BLaER1 (cell line): ENCODE results near the gene RNF214.

ENCODE experiments used
- H3K27ac ChIP-seq: shearing (Covaris generic); formaldehyde crosslinking; 2 replicates; pipeline ENCODE4 v1.8.1; 2022
- H3K27me3 ChIP-seq: shearing (Covaris generic); formaldehyde crosslinking; 2 replicates; pipeline ENCODE4 v1.8.1; 2022
- H3K36me3 ChIP-seq: shearing (Covaris generic); formaldehyde crosslinking; 2 replicates; pipeline ENCODE4 v1.8.1; 2022
- H3K4me1 ChIP-seq: shearing (Covaris generic); formaldehyde crosslinking; 2 replicates; pipeline ENCODE4 v1.8.1; 2022
- H3K4me2 ChIP-seq: shearing (Covaris generic); formaldehyde crosslinking; 2 replicates; pipeline ENCODE4 v1.8.1; 2022
- H3K4me3 ChIP-seq: shearing (Covaris generic); formaldehyde crosslinking; 2 replicates; pipeline ENCODE4 v1.8.1; 2022
- H3K9ac ChIP-seq: shearing (Covaris generic); formaldehyde crosslinking; 2 replicates; pipeline ENCODE4 v1.8.1; 2022
- H3K9me3 ChIP-seq: shearing (Covaris generic); formaldehyde crosslinking; 2 replicates; pipeline ENCODE4 v1.8.1; 2022
- H4K20me1 ChIP-seq: shearing (Covaris generic); formaldehyde crosslinking; 2 replicates; pipeline ENCODE4 v1.8.1; 2022
- Cebpa-rat ChIP-seq: shearing (Covaris generic); IDR thresholded peaks from 2 replicates; pipeline ENCODE4 v1.8.1; 2022

RNF214 gene

DNA sequence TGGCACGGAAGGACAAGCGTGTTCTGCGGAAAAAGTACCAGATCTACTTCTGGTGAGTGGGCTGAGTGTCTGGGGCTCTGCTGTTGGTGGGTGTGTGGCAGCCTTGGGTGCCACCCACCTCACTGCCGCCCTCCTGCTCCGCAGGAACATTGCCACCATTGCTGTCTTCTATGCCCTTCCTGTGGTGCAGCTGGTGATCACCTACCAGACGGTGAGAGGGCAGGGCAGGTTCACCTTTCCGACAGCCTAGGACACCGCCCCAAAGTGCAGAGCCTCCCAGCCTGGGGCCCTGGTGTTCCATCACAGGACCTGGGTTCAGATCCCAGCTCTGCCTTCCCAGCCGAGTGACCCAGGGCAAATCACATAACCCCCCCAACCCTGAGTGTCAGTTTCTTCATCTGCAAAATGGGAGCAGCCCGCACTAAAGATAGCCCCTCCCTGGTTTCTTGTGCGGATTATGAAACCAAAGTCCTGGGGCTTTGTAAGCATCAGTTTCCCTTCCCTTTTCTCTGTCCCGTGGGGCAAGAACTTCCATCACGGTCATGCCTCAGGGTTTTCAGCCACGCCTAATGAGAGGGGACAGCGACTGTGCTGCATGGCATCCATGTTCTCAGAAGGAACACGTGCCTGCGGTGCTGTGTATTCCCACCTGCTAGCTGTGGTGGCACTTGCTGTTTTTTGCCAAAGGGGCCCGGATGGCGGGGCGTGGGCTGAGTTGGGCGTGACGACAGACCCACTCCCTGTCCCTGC lies 43.1 kb upstream of the RNF214 start:
- peak overlapping the region; percentile 88 for H3K4me2 ChIP-seq
- peak overlapping the region; percentile 56 for H3K9ac ChIP-seq
- no peak for TF ChIP-seq Cebpa-rat
- no peaks in the 10 kb centered on the region for H4K20me1 ChIP-seq
- peaks cover 66% of the 10 kb centered on the region for H3K4me1 ChIP-seq
- H3K27ac ChIP-seq = peak overlapping the region; percentile 83
- no peak overlapping the region for H3K4me3 ChIP-seq
- no peaks in the 10 kb centered on the region for H3K27me3 ChIP-seq
- peaks cover 23% of the 10 kb centered on the region; the same call in 1 of the 2 replicates for H3K36me3 ChIP-seq
- H3K9me3 ChIP-seq = no peaks in the 10 kb centered on the region

- Histone ChIP-seq H3K27me3 (no peaks in the 10 kb centered on the region), H3K36me3 (peaks cover 23% of the 10 kb centered on the region; the same call in 1 of the 2 replicates), H4K20me1 (no peaks in the 10 kb centered on the region), H3K4me1 (peaks cover 67% of the 10 kb centered on the region), H3K4me2 (peak overlapping the region; percentile 88), H3K4me3 (no peak overlapping the region), H3K9ac (peak overlapping the region; percentile 56), H3K9me3 (no peaks in the 10 kb centered on the region), H3K27ac (peak overlapping the region; percentile 83)
- no peak for TF ChIP-seq Cebpa-rat
Observed at GRCh38 chr11:117189941-117190544, 42.4 kb upstream of the RNF214 start.

- Histone ChIP-seq H4K20me1 (no peaks in the 10 kb centered on the region), H3K27me3 (no peaks in the 10 kb centered on the region), H3K4me1 (peaks cover 62% of the 10 kb centered on the region), H3K27ac (no peak overlapping the region), H3K9me3 (no peaks in the 10 kb centered on the region), H3K36me3 (peaks cover 35% of the 10 kb centered on the region; the same call in 1 of the 2 replicates), H3K9ac (no peak overlapping the region), H3K4me3 (no peak overlapping the region), H3K4me2 (no peak overlapping the region)
- no peak for TF ChIP-seq Cebpa-rat
Observed at GRCh38 chr11:117191680-117192400, 40.6 kb upstream of the RNF214 start.

DNA sequence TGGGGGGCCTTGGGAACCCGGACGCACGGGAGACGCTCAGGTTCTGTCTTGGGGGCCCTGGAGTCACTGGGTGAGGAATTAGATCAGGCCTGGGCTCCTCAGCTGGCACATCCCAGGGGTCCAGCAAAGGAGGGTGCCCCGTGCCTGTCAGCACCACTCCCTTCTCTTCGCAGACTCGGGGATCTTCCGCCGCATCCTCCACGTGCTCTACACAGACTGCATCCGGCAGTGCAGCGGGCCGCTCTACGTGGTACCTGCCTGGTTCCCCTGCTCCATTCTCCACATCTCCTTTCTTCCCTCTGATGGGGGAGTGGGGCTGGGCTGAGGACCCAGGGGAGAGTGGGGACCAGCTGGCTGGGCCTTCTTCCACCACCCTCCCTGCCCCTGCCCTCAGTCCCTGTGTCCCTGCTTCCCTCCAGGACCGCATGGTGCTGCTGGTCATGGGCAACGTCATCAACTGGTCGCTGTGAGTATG lies 40.0 kb upstream of the RNF214 start:
- Histone ChIP-seq H4K20me1 (no peaks in the 10 kb centered on the region), H3K36me3 (peaks cover 39% of the 10 kb centered on the region; the same call in 1 of the 2 replicates), H3K4me2 (no peak overlapping the region), H3K9ac (no peak overlapping the region), H3K4me1 (peaks cover 56% of the 10 kb centered on the region), H3K27ac (peak overlapping the region; percentile 30; the same call in 1 of the 2 replicates), H3K4me3 (no peak overlapping the region), H3K9me3 (no peaks in the 10 kb centered on the region), H3K27me3 (no peaks in the 10 kb centered on the region)
- TF ChIP-seq Cebpa-rat = no peak

DNA sequence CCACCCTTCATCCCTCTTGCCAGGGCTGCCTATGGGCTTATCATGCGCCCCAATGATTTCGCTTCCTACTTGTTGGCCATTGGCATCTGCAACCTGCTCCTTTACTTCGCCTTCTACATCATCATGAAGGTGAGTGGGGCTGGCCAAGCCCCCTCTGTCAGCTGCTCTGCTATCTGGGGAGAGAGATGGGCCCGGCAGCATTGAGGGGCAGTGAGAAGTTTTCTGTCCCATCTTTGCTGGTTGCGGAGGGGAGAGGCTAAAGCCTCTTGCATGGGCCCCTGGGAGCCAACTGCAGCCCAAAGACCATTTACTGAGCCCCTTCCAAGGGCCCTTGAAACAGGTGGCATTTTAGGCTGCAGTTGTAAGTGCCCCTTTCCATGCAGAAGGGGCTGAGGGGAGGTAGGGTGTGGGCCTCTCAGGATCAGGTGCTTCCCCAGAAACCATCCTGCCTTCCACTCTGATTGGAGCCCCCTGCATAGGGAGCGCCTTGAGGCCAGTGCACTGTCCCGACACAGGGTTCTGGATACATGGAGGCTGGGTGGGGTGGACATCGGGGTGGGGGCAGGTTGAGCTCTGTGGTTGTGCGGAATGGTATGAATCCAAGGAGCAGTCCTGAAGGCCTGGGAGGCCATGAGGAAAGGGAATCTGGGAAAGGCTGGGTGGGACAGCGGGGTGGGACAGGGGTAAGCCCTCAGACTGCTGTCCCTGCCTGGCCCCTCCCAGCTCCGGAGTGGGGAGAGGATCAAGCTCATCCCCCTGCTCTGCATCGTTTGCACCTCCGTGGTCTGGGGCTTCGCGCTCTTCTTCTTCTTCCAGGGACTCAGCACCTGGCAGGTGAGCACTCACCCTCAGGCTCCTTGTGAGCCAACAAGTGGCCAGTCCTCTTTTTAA lies 39.1 kb upstream of the RNF214 start:
- Histone ChIP-seq H3K4me3 (no peak overlapping the region), H4K20me1 (no peaks in the 10 kb centered on the region), H3K36me3 (peaks cover 39% of the 10 kb centered on the region; the same call in 1 of the 2 replicates), H3K9ac (no peak overlapping the region), H3K9me3 (no peaks in the 10 kb centered on the region), H3K27me3 (no peaks in the 10 kb centered on the region), H3K4me1 (peaks cover 47% of the 10 kb centered on the region), H3K27ac (0 out of 2 replicates have a peak overlapping the region, but pooled peaks have one; percentile 30), H3K4me2 (no peak overlapping the region)
- TF ChIP-seq Cebpa-rat = no peak

DNA sequence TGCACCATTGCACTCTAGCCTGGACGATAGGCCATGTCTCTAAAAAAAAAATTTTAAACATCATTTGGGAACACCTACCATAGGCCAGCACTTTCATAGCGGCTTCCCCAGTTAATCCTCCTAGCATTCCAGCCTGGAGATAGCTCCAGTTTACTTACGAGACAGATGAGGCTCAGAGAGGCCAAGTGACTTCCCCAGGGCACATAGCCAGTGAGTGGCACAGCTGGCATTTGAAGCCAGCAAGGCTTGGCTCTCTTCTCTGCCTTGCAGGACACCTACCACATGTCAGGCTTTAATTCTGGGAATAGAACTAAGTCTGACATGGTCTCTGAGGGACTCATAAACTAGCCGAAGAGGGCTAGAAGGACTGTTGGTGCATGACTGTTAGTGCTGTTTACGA lies 38.2 kb upstream of the RNF214 start:
- Histone ChIP-seq H3K4me2 (no peak overlapping the region), H3K9me3 (no peaks in the 10 kb centered on the region), H4K20me1 (no peaks in the 10 kb centered on the region), H3K4me3 (no peak overlapping the region), H3K27ac (no peak overlapping the region), H3K4me1 (peaks cover 38% of the 10 kb centered on the region), H3K9ac (no peak overlapping the region), H3K36me3 (peaks cover 36% of the 10 kb centered on the region; the same call in 1 of the 2 replicates), H3K27me3 (no peaks in the 10 kb centered on the region)
- no peak for TF ChIP-seq Cebpa-rat

DNA sequence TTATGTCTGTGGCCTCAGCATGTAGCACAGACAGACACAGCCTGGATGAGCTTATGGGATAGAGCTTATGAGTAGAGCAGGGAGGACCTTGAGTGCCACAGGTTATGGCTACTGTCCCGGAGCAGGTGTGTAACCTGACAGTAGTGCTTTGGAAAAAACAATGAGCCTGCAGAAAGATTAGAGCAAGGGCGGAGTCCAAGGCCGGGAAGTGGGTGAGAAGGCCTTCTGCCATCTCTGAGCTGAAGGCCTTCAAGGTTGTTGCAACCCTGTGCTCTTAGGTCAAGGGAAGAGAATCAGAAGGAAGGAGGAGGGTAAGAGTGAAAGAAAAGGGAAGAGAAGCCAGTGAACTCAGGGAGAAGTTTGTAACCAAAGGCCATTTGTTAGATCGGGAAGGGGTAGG lies 37.2 kb upstream of the RNF214 start:
- H3K9ac ChIP-seq = no peak overlapping the region; the same call in 1 of the 2 replicates
- no peaks in the 10 kb centered on the region for H3K9me3 ChIP-seq
- no peak overlapping the region for H3K27ac ChIP-seq
- H3K36me3 ChIP-seq = peaks cover 36% of the 10 kb centered on the region; the same call in 1 of the 2 replicates
- no peaks in the 10 kb centered on the region for H3K27me3 ChIP-seq
- H3K4me1 ChIP-seq = peaks cover 28% of the 10 kb centered on the region
- peak overlapping the region; percentile 42 for H3K4me2 ChIP-seq
- TF ChIP-seq Cebpa-rat = no peak
- H4K20me1 ChIP-seq = no peaks in the 10 kb centered on the region
- H3K4me3 ChIP-seq = no peak overlapping the region

DNA sequence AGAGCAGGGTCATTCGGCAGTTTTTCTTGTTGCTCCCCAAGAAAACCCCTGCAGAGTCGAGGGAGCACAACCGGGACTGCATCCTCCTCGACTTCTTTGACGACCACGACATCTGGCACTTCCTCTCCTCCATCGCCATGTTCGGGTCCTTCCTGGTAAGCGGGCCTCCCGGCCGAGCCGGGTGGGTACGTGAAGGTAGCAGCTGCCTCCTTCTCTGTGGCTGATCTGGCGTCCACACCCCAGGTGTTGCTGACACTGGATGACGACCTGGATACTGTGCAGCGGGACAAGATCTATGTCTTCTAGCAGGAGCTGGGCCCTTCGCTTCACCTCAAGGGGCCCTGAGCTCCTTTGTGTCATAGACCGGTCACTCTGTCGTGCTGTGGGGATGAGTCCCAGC lies 36.7 kb upstream of the RNF214 start:
- no peaks in the 10 kb centered on the region for H4K20me1 ChIP-seq
- H3K9me3 ChIP-seq = no peaks in the 10 kb centered on the region
- no peak overlapping the region for H3K9ac ChIP-seq
- H3K4me3 ChIP-seq = no peak overlapping the region
- peaks cover 23% of the 10 kb centered on the region for H3K4me1 ChIP-seq
- H3K27ac ChIP-seq = 0 out of 2 replicates have a peak overlapping the region, but pooled peaks have one; percentile 6
- no peak for TF ChIP-seq Cebpa-rat
- H3K36me3 ChIP-seq = peaks cover 36% of the 10 kb centered on the region; the same call in 1 of the 2 replicates
- no peaks in the 10 kb centered on the region for H3K27me3 ChIP-seq
- peak overlapping the region; percentile 42 for H3K4me2 ChIP-seq

DNA sequence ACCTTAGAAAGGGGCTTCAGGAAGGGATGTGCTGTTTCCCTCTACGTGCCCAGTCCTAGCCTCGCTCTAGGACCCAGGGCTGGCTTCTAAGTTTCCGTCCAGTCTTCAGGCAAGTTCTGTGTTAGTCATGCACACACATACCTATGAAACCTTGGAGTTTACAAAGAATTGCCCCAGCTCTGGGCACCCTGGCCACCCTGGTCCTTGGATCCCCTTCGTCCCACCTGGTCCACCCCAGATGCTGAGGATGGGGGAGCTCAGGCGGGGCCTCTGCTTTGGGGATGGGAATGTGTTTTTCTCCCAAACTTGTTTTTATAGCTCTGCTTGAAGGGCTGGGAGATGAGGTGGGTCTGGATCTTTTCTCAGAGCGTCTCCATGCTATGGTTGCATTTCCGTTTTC lies 35.5 kb upstream of the RNF214 start:
- Histone ChIP-seq H3K4me2 (no peak overlapping the region), H3K4me3 (no peak overlapping the region), H3K4me1 (peaks cover 24% of the 10 kb centered on the region), H3K36me3 (peaks cover 31% of the 10 kb centered on the region; the same call in 1 of the 2 replicates), H4K20me1 (no peaks in the 10 kb centered on the region), H3K27ac (no peak overlapping the region), H3K9ac (no peak overlapping the region), H3K9me3 (no peaks in the 10 kb centered on the region), H3K27me3 (no peaks in the 10 kb centered on the region)
- TF ChIP-seq Cebpa-rat = no peak
